HCEC 1CT (cell line): ENCODE data around the gene SMAD9.
"Not testable (repeated sequence)": the region's sequence is repeated elsewhere in the genome, so short reads cannot be mapped to it uniquely, and the experiment has no call there.

Experiments used
- DNase-seq: peaks from one replicate; pipeline ENCODE4 v3.0.0-alpha.2; 2017

Gene SMAD9

DNA sequence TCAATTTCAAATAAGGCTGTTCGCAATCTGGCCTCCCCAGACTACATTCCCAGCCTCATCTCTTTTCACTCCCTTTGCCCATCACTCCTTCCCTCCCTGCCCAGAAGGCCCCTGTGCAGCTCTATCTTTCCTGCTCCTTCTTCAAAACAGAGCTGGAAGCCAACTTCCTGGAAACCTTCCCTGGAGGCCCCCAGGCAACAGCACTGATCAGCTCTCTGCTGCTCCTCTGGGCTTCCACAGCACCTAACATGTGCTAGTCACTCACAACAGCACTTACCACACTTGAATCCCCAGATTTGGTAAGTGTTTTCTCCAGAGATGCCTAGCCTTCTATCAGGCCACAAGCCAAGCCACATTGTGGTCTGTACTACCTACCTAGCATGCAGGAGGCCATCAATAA lies 9.5 kb downstream of the SMAD9 start:
- no peak for DNase-seq

DNA sequence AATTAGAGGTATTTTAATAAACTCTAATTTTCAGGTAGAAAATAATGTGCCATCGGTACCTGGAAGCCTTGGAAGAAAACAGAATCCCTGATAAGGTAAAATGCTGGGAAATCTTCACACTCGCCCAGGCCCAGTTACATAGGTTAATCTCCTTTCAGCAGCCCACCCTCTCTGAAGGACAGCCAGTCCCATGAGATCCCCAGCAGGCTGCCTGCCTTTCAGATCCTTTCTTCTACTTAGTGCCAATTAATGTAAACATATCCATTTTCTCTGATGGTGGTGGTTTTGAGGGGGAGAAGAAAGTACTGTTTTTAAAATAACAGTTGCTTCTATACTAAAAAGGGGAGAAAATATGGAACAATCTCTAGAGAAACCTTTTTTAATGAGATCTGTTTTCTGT lies 12.2 kb downstream of the SMAD9 start:
- DNase-seq: no peak

DNA sequence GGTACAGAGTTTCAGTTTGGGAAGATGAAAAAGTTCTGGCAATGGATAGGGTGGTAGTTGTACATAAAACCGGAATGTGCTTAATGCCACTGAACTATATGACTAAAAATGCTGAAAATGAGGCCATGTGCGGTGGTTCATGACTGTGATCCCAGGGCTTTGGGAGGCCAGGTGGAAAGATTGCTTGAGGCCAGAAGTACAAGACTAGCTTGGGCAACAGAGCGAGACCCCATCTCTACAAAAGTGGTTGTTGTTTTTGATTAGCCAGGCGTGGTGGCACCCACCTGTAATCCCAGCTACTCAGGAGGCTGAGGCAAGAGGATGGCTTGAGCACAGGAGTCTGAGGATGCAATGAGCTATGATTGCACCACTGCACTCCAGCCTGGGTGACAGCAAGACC lies 12.8 kb downstream of the SMAD9 start:
- DNase-seq: no peak

DNA sequence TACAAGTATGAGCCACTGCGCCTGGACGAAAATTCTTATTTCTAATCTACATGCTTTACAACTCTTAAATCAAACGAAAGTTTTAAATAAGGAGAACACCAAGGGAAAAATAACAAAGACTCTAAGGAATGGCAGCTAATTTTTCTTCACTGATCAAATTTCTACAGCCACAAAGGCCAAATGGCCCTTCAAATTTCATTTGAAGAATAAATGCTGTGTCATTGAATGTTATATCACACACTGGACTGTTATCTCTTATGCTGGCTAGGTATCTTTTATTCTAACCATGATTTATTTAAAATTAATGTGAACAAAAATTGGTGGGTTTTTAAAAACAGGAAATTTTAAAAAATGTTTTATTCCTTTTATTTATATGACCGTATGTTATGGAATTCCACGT lies 14.1 kb downstream of the SMAD9 start:
- DNase-seq: no peak

DNA sequence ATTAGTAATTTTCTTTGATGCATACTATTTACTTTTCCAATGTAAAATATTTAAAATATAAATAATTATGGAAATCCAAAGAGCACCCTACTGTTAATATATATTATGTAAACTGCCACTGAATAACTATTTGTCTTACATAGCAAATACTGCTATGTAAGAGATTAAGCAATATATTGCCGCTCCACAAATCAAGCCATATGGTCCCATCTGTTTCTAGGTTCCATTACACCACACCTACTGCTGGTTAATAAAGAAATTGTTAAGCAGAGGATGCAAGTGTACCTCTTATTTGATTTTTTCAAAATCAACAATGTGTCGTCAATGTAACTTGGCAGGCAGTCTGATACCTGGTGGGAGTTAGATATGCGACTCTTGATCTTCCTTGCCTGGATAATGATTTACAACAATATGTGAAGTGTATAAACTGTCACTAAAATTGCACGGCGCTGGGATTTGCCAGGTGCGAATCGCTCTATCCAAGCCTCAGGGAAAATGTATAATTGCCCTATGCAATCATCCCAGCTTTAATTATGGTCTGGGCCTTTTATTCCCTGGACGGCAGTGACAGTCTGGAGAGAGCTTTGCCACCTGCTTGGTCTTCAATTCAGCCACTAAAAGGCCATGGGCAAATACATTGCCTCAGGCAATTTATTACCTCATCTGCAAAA lies 16.0 kb downstream of the SMAD9 start:
- peak; percentile 11 for DNase-seq

DNA sequence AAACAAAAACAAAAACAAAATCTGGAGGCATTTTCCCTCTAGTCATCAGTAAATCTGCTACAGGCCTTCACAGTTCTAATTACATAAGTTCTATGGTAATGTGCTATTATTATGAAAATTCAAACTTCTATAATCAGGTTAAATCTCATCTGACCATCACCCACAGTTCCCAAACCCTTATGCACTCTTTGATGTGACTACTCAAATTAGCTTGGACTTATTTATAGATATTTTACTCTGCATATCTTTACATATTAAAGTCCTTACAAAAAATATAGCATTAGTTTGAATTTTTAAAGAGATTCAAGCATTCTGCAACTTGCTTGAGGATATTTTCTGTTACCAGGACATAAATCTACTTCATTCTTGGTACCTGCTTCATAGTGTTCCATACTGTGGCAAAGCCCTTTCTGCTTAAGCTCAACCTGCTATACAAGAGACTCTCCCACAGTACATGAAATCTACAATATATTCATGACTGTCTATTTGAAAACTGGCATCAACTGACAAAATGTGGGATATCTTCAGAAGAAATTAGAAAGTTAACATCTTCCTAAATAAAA lies 22.9 kb downstream of the SMAD9 start:
- no peak for DNase-seq

DNA sequence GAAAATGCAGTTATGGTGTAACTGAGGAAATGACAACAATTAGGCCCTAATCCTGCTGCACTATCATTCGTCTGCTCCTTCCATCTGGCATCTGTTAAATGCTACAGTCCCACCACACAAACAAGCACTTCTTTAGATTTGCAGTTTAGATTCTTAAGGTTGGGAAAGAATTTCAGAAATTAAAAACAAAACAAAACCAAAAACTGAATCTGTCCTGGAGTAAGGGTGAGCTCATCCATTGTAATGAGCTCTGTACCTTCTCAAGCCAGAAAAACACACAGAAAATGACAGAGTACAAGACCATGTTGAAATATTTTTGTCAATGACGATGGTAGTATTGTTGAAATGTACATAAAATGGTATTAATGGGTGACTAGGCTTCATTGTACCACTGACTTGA lies 28.3 kb downstream of the SMAD9 start:
- DNase-seq: no peak

DNA sequence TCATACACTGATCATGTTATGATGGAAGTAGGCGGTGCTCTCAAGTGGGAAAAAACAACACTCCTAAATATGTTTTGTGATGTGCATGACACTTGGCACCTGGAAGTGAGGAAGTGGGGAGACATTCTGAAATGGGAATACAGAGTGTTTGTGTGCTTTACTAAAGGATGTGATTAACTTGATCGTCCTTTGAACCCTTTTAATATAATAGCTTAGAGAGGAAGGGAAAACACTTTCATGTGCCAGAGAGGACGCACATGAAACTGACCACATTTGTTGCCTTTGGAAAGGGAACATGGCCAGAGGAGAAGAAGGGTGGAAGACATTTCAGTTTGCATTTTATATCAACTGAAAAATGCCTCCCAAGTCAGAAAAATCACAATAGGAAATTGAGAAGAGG lies 31.4 kb downstream of the SMAD9 start:
- no peak for DNase-seq

DNA sequence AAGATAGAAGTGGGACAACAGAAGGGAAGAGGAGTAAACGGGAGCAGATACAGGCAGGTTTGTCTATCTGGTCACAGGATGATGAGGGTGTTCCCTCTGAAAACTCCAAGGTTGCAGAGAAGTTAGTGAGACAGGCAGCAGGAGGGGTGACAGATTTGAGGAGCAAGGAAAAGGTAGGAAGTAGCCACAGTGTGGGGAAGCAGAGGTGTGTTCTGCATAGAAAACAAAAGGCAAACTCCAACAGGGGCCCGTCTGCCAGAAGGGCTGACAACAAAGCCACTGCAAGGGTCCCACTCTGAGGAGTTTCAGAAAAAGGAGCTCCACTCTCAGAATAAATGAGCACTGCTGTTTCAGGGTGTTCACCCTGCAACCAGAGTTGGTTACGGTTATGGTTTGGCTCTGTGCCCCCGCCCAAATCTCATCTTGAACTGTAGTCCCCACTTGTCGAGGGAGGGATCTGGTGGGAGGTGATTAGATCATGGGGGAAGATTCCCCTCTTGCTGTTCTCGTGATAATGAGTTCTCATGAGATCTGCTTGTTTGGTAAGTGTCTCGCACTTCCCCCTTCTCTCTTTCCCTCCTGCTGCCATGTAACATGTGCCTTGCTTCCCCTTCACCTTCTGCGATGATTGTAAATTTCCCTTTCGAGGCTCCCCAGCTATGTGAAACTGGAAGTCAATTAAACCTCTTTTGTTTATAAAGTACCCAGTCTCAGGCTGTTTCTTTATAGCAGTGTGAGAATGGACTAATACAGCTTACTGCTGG lies 32.1 kb downstream of the SMAD9 start:
- DNase-seq: no peak

DNA sequence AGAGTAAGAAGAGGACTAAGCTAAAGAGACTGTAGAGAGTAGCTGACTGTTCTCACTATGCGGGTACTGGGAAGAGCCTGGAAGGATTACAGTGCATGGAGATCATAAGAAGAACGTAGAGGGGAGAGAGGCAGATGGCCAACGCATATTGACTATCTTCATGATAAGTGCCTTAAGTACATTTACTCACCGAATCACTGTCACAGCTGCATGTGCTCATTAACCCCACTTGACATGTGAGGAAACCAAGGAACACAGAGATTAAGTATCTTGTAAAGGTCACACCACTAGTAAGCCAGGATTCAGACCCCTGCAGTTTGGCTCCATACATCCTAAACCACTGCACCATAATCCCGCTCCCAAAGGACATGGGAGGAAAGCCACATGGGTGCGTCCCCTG lies 34.1 kb downstream of the SMAD9 start:
- DNase-seq: no peak

DNA sequence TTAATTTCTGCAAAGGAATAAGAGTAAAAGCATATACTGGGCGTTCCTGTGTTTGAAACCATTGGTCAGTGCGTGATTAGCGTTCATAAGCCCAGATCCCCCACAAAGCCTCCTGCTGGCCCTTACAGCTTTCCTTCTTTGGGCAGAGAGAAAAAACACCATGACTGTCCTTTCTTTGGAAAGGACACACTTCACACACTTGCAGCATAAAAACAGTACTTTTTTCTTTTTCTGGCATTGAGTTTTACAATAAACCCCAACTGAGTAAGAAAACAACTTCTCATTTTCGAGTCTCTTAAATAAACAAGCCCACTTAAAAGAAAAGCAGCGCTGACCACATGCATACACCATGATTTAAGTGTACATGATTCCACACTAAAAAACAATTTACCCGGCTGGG lies 35.8 kb downstream of the SMAD9 start:
- no peak for DNase-seq

DNA sequence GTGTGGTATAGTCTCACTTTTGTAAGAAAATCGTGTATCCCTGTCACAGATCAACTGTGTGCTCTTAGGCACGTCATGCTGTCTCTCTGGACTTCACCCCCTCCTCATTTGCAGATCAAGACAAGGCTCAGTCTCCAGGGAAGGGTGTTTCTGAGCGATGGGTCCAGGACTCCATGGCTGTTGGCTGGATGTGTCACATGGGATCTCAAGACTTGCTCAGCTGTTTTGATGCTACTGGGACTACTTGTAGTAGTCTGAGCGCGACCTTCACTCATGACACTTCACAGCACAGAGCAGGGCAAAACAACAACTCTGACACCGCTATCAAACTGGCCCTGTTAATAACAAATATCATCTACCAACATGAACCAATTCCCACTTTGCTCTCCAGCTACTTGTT lies 36.2 kb downstream of the SMAD9 start:
- DNase-seq: no peak

DNA sequence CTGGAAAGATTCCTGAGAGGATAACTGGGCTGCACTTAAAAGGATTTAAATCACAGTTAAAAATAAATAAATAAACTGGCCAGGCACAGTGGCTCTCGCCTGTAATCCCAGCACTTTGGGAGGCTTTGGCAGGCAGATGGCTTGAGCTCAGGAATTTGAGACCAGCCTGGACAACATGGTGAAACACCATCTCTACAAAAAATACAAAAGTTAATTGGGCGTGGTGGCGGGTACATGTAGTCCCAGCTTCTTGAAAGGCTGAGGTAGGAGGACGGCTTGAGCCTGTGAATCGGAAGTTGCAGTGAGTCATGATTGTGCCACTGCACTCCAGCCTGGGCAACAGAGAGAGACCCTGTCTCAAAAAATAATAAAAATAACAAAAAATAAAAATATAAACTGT lies 36.6 kb downstream of the SMAD9 start:
- DNase-seq: not testable (repeated sequence)

DNA sequence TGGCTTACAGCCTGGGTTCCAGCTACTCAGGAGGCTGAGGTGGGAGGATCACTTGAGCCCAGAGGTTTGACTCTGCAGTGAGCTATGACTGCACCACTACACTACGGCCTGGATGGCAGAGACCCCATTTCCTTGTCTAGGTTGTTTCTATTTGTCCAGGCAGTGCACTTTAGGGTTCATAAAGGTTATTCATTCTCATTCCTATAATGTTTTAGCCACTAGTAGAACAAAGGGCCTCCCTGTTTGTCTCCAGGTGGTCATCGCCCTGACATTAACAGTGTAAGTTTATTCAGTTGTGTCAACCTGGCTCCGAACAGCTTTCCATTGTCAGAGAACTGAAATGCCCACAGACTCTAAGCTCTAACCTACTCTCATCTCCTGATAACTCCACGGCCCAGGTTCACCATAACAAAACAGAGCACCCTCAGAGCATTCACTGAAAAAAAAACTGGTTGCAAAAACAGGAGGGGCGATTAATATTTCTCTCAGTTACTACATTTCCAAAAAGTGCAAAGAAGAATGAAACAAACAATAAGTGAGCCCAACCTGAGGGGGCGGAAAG lies 37.1 kb downstream of the SMAD9 start:
- no peak for DNase-seq

DNA sequence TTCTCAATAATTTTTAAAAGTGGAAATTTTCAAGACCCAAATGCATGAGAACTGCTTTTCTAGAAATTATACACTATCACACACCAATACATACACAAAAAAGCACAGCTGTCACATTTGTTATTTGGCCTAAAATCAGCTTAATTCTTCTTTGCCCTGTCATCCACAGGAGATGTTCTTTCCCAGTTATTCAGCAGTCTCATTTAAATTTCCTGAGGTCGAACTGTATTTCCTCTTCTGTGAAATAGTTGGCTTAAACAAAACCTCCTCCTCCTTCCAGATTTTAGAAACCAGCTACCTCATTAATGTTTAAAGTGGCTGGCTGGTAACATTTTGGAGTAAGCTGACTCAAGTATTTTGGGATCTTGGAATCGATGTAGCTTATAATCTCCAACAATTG lies 39.1 kb downstream of the SMAD9 start:
- peak; percentile 6 for DNase-seq

DNA sequence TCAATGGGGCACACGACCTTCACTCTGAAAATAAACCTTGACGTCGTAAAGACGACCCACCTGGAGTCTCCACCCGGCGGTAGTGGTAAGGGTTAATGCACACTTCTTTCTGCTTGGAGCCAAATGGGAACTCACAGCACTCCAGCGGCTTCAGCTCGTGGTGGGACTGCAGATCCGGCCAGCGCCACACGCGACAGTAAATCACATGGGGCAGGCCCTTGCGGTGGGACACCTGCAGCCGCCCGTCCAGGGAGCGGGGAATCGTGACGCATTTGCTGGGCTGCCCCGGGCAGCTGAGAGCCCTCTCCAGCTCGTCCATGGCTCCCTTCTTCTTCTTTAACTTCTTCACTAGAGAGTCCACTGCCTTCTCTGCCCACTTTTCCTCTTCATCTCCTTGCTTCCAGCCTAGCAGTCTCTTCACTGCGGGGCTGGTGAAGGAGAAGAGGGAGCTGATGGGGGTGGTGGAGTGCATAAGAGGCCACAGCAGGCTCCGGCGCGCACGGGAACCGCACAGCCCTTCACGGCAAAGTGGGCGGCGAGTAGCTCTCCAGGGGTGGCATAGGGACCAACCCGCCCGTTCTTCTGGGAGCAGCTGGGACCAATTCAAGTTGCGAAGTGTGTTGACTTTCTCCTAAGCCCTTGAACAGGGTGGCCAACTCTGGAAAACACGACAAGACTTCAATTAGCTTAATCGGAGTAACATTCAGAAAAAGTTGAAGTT lies 40.7 kb downstream of the SMAD9 start:
- DNase-seq: no peak

DNA sequence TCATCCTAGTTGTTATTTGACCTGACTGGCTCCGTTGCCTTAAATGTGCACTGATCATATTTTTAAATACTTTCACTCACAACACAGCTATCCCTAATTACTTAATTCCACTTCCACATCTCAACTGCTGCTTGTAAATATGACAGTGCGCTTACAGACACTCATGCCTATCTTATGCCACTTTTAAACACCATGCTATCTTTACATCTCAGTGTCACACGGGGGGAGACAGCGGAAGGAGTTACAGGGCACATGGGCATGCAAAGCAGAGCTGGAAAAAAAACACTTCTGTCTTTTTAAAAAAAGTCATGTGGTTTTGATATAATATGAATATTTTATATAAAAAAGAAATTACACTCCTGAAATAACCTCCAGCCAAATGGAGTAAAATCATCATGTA lies 44.1 kb downstream of the SMAD9 start:
- no peak for DNase-seq

DNA sequence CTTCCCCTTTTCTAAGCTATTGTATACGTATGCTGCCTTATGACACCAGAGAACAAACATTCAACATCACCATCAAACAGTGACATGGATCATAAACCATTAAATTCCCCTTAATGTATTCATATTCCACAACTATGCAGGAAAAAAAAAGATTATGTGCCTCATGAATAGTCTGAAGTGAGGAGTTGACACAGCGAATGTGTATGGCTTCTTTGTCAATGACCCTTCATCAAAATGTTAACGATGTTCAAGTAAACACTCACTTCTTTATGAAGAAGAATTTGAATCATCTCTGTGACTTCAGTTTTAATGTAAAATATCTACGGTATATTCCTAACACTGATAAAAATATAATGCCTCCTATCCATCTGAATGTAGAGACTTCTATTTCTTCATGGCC lies 44.6 kb downstream of the SMAD9 start:
- DNase-seq: no peak

DNA sequence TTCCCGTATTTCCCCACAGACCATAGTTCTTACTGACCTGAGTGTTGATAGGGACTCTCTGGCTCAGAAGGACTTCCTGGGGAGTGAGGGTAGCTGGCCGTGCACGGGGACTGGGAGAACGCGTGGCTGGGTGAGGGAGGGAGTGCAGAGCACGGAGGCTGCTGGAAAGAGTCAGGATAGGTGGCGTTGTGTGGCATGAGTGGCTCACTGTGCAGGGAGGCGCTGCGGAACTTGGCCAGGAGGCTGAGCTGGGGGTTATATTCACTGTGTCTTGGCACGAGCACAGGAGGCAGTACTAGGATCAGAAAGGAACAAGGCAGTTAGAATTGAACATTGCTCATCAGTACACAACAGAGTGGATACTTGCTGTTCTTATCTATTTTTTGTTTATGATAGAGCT lies 47.4 kb downstream of the SMAD9 start:
- DNase-seq: no peak

DNA sequence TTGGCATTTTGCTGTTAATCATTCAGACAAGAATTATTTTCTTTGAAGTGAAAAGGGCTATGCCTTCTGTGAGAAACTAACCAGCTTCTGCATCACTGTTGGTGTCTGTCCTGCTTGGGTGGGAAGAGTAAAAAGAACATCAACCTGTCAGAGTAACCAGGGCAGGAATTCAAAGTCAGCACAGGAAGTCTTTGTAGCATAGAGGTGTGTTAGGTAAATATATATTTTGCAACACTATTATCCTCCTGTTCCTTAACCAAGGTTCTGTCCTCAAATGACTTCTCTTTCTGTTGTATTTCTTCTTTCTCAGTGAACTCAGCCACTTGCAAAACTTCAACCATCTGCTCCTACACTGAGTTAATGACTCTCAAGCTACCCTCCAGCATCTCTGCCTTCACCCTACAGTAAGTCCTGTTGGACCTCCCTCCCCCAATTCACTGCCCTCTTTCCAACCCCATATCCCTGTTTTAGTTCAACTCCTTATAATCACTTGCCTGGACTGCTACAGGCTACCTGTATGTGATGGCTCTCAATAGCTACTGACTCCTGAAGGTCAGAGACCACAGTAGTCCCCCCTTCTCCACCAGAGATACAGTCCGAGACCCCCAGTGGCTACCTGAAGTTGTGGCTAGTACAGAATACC lies 49.9 kb downstream of the SMAD9 start:
- DNase-seq: no peak

DNA sequence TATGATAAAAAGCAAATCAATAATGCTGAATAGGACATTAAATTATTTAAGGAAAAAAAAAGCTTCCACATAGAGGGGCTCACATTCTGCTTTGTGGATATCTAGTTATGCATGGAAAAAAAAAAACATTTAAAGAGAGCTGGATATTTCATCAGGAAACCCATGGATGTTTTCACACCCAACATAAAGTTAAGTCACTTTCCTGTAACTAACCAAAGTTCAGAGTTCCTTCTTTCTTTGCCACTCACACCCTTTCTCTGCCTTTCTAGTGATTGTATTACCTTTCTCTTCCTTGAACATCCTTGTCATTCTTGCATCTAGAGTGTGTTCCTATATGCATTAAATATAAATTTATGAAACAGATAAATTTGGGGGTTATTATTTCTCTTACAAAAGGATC lies 53.8 kb downstream of the SMAD9 start:
- no peak for DNase-seq

DNA sequence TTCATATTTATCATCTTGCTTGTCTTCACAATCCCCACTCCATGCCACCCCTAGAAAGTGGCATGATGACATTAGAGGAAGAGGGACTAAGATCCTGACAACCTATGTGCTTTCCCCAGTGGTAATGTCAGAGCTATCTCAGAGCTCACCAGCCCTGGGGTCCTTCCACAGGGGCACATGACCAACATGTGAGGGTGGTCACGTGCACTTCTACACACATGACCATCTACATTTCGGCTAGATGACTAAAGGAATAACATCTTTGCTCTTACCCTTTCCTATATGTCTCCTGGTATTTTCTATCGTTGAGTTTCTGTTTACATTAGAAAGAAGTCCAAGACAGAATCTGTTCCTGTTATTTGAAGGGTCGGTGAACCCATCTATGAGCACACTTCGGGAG lies 54.8 kb downstream of the SMAD9 start:
- no peak for DNase-seq

DNA sequence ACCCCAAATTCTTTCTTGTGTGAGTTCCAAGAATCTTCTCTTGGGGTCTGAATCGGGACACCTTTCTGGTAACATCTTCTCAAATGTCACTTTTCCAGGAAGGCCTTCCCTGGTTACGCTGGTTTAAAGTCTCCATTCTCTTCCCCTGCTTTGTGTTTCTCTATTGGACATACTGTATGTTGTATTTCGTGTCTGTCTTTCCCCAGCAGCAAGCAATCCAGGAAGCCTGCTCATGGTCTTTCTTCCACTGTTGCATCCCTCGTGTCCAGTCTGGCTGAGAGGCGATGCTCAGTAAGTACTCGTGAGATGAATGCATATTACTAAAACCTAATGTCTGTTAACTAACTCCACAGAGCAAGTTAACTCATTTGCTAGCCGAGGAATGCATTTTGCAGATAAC lies 57.3 kb downstream of the SMAD9 start:
- no peak for DNase-seq
